SU-DHL-6 (cell line): ENCODE results near the gene C6orf120.

Source experiments
- CTCF ChIP-seq: fragments of 200-600 bp; sonication (generic); IDR thresholded peaks from one replicate; pipeline ENCODE4 v1.5.1; 2017; ENCODE audit warnings: antibody characterized with exemption, mild to moderate bottlenecking, low read length, moderate library complexity; ENCODE audit not compliant: insufficient read depth, poor library complexity, severe bottlenecking
- EZH2phosphoT487 ChIP-seq: fragments of 200-600 bp; sonication (generic), shearing (Covaris generic); conservative IDR thresholded peaks from 2 replicates; pipeline ENCODE4 v1.6.1; 2018; ENCODE audit warnings: mild to moderate bottlenecking, antibody characterized with exemption, low read length, moderate library complexity, mixed read lengths

- TF ChIP-seq CTCF (no peak), EZH2phosphoT487 (no peak)
These were observed 44.6 kb downstream of the C6orf120 start for GRCh38 chr6:169746556-169746955.
